ENCODE measurements around the gene AARS2. TPM values are rescaled to one million over a fixed set of nuclear protein-coding genes. Genes with fewer than 3 reads are reported as not detected.

AARS2 gene
- total and polyA plus RNA-seq, 9 of the 15 experiments (the other 6 are each of a cell fraction or from before 2014, with no cell fraction given) = 0.97 to 34.0 (median 18.3) TPM

DNA sequence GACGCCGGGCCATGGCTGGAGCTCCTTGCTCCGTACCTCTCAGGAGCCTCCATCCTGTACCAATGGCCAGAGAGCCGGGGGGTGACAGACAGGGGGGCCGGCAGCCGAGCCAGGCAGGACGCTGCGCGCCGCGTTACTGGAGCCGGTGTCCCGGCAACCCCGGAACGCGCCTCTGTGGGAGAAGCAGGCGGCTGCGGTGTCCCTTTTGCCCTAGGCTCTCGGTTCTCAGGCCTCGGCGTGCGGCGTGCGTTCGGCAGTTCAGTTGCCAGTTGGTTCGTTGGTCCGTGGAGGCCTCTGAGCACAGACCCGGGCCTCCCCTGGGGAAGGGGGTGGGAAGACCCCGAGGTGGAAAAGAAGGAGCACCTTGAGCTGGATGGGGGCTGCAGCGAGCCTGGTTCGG lies 29.3 kb upstream of the AARS2 start, which contains the start of gene SPATS1:
Gene SPATS1, plus strand, starts transcription at position 162 of the 400 bp plus-strand sequence. CDS start 446 bp downstream, outside the sequence.
- POLR2A ChIA-PET = interaction anchor here (0.5 to 1.3 kb wide), 6 partner anchors 10 to 112 kb away, joined by 3 to 5 read pairs (median 4); partner anchors contain the start of genes AARS2 and CDC5L
- peaks cover 5 to 11% of the 10 kb centered on the region in 2 experiments; a peak in 3 of 5 replicates for H3K4me1 ChIP-seq (replicated peaks in 1 of 2; ENCODE audit: control insufficient read depth in 2 of 2, insufficient read depth in 2 of 2, low read length in 2 of 2)
- no peaks in the 10 kb centered on the region for H3K36me3 ChIP-seq (ENCODE audit: control insufficient read depth, insufficient read depth, low read length)
- no TSS peak for BruUV-seq (replicated peaks)
- DNase-seq (ENCODE audit: extremely low read depth in 1 of 4, low spot score in 3 of 4) = no peak
- CTCF ChIA-PET (ENCODE audit: low intra/inter-chr PET ratio) = no interaction called here
- H3K4me3 ChIP-seq = no peak within 1 kb of the TSS
- no peak within 1 kb of the TSS for H3K4me2 ChIP-seq (ENCODE audit: insufficient read depth, low read length)
- H4K20me1 ChIP-seq (replicated peaks; ENCODE audit: control insufficient read depth, insufficient read depth, low read length) = no peaks in the 10 kb centered on the region
- 9% methylated on average over 30 of the region's 31 CpGs for WGBS (ENCODE audit: insufficient coverage, low coverage, missing lambda C conversion rate)
- ATAC-seq = peak; percentile 18
- peaks cover 27 to 42% of the 10 kb centered on the region in 2 experiments; a peak in 4 of 5 replicates for H3K27me3 ChIP-seq (ENCODE audit: control insufficient read depth in 2 of 2, insufficient read depth in 2 of 2, low read length in 2 of 2)
- H3K79me2 ChIP-seq (ENCODE audit: control insufficient read depth, insufficient read depth, low read length) = no peaks in the 10 kb centered on the region
- H3K9me1 ChIP-seq (ENCODE audit: control insufficient read depth, insufficient read depth, low read length) = no peaks in the 10 kb centered on the region
- no peak for TF ChIP-seq CHD1 (IDR thresholded peaks at IDR 0.05; ENCODE audit: low read length)
- peak; percentile 32 for TF ChIP-seq PCBP1 (IDR thresholded peaks at IDR 0.05; ENCODE audit: low read depth, low read length, poor library complexity, severe bottlenecking)
- peak; percentile 34 for TF ChIP-seq CBX2 (IDR thresholded peaks at IDR 0.05; ENCODE audit: insufficient read depth, low read length, poor library complexity, severe bottlenecking)
- peak within 1 kb of the TSS; percentile 23; the same call in 1 of the 2 replicates for H2AFZ ChIP-seq (ENCODE audit: low read depth, low read length)
- peak within 1 kb of the TSS in 1 of 2 experiments; percentile 67; a peak in 2 of 4 replicates for H3K9ac ChIP-seq (ENCODE audit: insufficient read depth in 1 of 2, low read depth in 2 of 2, low read length in 2 of 2)
- H3K9me3 ChIP-seq (replicated peaks; ENCODE audit: control insufficient read depth, insufficient read depth, low read depth, low read length) = no peaks in the 10 kb centered on the region
- in situ Hi-C loops (cut with MboI) (loop anchor here (5.0 kb wide), 1 partner anchor 75 kb away; the partner anchor contains the start of gene NFKBIE), intact Hi-C loops (cut with micrococcal nuclease) (loop anchor here (5.0 kb wide), 1 partner anchor 115 kb away; no protein-coding TSS in a partner anchor)
- no peak for FAIRE-seq
- H3K27ac ChIP-seq (ENCODE audit: extremely low read depth, low read depth, low read length) = no peak within 1 kb of the TSS

DNA sequence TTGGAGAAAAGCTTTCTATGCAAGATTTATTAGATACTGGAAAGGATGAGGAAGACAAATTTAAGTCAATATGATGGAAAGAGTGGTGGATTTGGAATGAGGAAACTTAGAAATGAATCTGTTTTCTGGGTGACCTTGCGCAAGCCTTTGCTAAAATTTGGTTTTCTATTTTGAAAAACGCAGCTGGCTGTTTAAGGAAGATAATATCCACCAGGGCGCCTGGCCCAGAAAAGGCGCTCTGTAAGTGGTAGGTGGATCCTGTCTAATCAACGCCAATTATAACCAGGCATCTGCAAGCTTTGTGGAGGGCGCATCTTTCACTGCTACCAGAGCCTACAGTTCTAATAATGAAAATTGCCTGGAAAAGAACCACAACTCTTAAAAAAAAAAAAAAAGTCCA lies 28.9 kb upstream of the AARS2 start:
- in situ Hi-C loops (cut with MboI) = loop anchor here (5.0 kb wide), 1 partner anchor 75 kb away; the partner anchor contains the start of gene NFKBIE
- TF ChIP-seq ZEB2 (IDR thresholded peaks at IDR 0.05) = no peak
- TF ChIP-seq, protein P1, sequence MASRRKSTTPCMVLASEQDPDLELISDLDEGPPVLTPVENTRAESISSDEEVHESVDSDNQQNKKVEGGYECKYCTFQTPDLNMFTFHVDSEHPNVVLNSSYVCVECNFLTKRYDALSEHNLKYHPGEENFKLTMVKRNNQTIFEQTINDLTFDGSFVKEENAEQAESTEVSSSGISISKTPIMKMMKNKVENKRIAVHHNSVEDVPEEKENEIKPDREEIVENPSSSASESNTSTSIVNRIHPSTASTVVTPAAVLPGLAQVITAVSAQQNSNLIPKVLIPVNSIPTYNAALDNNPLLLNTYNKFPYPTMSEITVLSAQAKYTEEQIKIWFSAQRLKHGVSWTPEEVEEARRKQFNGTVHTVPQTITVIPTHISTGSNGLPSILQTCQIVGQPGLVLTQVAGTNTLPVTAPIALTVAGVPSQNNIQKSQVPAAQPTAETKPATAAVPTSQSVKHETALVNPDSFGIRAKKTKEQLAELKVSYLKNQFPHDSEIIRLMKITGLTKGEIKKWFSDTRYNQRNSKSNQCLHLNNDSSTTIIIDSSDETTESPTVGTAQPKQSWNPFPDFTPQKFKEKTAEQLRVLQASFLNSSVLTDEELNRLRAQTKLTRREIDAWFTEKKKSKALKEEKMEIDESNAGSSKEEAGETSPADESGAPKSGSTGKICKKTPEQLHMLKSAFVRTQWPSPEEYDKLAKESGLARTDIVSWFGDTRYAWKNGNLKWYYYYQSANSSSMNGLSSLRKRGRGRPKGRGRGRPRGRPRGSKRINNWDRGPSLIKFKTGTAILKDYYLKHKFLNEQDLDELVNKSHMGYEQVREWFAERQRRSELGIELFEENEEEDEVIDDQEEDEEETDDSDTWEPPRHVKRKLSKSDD (conservative IDR thresholded peaks at IDR 0.05; ENCODE audit: low read length) = no peak
- no peak for TF ChIP-seq ZNF41 (CRISPR knock-in tag; conservative IDR thresholded peaks at IDR 0.05)
- no peak for TF ChIP-seq ZNF384 (IDR thresholded peaks at IDR 0.05; ENCODE audit: low read depth, low read length)
- TF ChIP-seq CEBPB (tag; IDR thresholded peaks at IDR 0.05) = peak; percentile 91
- TF ChIP-seq, protein P2, sequence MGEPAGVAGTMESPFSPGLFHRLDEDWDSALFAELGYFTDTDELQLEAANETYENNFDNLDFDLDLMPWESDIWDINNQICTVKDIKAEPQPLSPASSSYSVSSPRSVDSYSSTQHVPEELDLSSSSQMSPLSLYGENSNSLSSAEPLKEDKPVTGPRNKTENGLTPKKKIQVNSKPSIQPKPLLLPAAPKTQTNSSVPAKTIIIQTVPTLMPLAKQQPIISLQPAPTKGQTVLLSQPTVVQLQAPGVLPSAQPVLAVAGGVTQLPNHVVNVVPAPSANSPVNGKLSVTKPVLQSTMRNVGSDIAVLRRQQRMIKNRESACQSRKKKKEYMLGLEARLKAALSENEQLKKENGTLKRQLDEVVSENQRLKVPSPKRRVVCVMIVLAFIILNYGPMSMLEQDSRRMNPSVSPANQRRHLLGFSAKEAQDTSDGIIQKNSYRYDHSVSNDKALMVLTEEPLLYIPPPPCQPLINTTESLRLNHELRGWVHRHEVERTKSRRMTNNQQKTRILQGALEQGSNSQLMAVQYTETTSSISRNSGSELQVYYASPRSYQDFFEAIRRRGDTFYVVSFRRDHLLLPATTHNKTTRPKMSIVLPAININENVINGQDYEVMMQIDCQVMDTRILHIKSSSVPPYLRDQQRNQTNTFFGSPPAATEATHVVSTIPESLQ (CRISPR knock-in tag; IDR thresholded peaks at IDR 0.05) = no peak

More for the DNA sequence above, 28.9 kb upstream of the AARS2 start:
- WGBS (ENCODE audit: insufficient coverage, low coverage, missing lambda C conversion rate) = 0% methylated on average over 6 of the region's 6 CpGs
- Histone ChIP-seq H3K27me3 (ENCODE audit: control insufficient read depth in 2 of 2, insufficient read depth in 2 of 2, low read length in 2 of 2) (peaks cover 30 to 46% of the 10 kb centered on the region in 2 experiments; a peak in 4 of 5 replicates), H3K4me3 (no peak overlapping the region), H3K79me2 (ENCODE audit: control insufficient read depth, insufficient read depth, low read length) (no peaks in the 10 kb centered on the region), H3K9me1 (ENCODE audit: control insufficient read depth, insufficient read depth, low read length) (no peaks in the 10 kb centered on the region), H3K4me1 (replicated peaks in 1 of 2; ENCODE audit: control insufficient read depth in 2 of 2, insufficient read depth in 2 of 2, low read length in 2 of 2) (peaks cover 5 to 11% of the 10 kb centered on the region in 2 experiments; a peak in 3 of 5 replicates), H2AFZ (ENCODE audit: low read depth, low read length) (no peak overlapping the region), H3K27ac (ENCODE audit: extremely low read depth, low read depth, low read length) (no peak overlapping the region), H3K4me2 (ENCODE audit: insufficient read depth, low read length) (no peak overlapping the region), H3K9me3 (replicated peaks; ENCODE audit: control insufficient read depth, insufficient read depth, low read depth, low read length) (no peaks in the 10 kb centered on the region), H3K36me3 (ENCODE audit: control insufficient read depth, insufficient read depth, low read length) (no peaks in the 10 kb centered on the region), H3K9ac (ENCODE audit: insufficient read depth in 1 of 2, low read depth in 2 of 2, low read length in 2 of 2) (no peak overlapping the region), H4K20me1 (replicated peaks; ENCODE audit: control insufficient read depth, insufficient read depth, low read length) (no peaks in the 10 kb centered on the region)
- FAIRE-seq = no peak
- ChIA-PET POLR2A (interaction anchor here (0.5 to 1.3 kb wide), 5 partner anchors 10 to 112 kb away, joined by 3 to 5 read pairs (median 4); partner anchors contain the start of gene AARS2), CTCF (ENCODE audit: low intra/inter-chr PET ratio) (interaction anchor here (0.6 kb wide), 1 partner anchor 13 kb away, joined by 4 read pairs; no protein-coding TSS in a partner anchor)
- BruUV-seq (replicated peaks) = no TSS peak
- peak; percentile 51 for ATAC-seq
- DNase-seq (ENCODE audit: extremely low read depth in 1 of 4, low spot score in 3 of 4) = peak in 2 of 4 experiments; percentile 44 to 46
- intact Hi-C loops (cut with micrococcal nuclease) = loop anchor here (5.0 kb wide), 1 partner anchor 115 kb away; no protein-coding TSS in a partner anchor
